ENCODE measurements around the gene UBAP2L. TPM values are rescaled to one million over a fixed set of nuclear protein-coding genes. Genes with fewer than 3 reads are reported as not detected.

UBAP2L gene
- total and polyA plus RNA-seq, 9 of the 15 experiments (the other 6 are each of a cell fraction or from before 2014, with no cell fraction given), result 75.0 to 245 (median 119) TPM

GRCh38 chr1:154179946-154180687 lies 40.6 kb upstream of the UBAP2L start:
- ChIA-PET CTCF (ENCODE audit: low intra/inter-chr PET ratio) (no interaction called here), POLR2A (interaction anchor here (1.1 to 3.9 kb wide), 7 partner anchors 9 to 189 kb away, joined by 3 to 22 read pairs (median 4); partner anchors contain the start of gene RPS27)
- peaks cover 28 to 43% of the 10 kb centered on the region in 2 experiments for H3K4me1 ChIP-seq (replicated peaks in 1 of 2; ENCODE audit: control insufficient read depth in 2 of 2, insufficient read depth in 2 of 2, low read length in 2 of 2)
- H3K9me1 ChIP-seq (ENCODE audit: control insufficient read depth, insufficient read depth, low read length), result no peaks in the 10 kb centered on the region
- H3K4me2 ChIP-seq (ENCODE audit: insufficient read depth, low read length), result peak overlapping the region; percentile 94
- in situ Hi-C loops (cut with MboI) (no loop called here), intact Hi-C loops (cut with micrococcal nuclease) (loop anchor here (5.0 kb wide), 2 partner anchors 33 to 188 kb away; partner anchors contain the start of gene RPS27)
- peak overlapping the region; percentile 17; the same call in 1 of the 2 replicates for H3K4me3 ChIP-seq
- peaks cover 79% of the 10 kb centered on the region for H3K79me2 ChIP-seq (ENCODE audit: control insufficient read depth, insufficient read depth, low read length)
- H2AFZ ChIP-seq (ENCODE audit: low read depth, low read length), result no peak overlapping the region
- TF ChIP-seq GATA2 (CRISPR knock-in tag; IDR thresholded peaks at IDR 0.05) (0 out of 2 replicates have a peak, but pooled peaks have one; percentile 11), ZEB2 (IDR thresholded peaks at IDR 0.05) (0 out of 2 replicates have a peak, but pooled peaks have one; percentile 26), ZNF24 (IDR thresholded peaks at IDR 0.05) (peak; percentile 66; the same call in 1 of the 2 replicates), ZBTB34 (CRISPR knock-in tag; IDR thresholded peaks at IDR 0.05) (no peak), CTBP1 (IDR thresholded peaks at IDR 0.05; ENCODE audit: borderline replicate concordance) (peak; percentile 40; the same call in 1 of the 2 replicates), VEZF1 (CRISPR knock-in tag; IDR thresholded peaks at IDR 0.05) (no peak), NCOA2 (IDR thresholded peaks at IDR 0.05; ENCODE audit: partially characterized antibody in 2 of 2) (no peak), SPI1 (IDR thresholded peaks at IDR 0.05; ENCODE audit: borderline replicate concordance, low read depth, low read length) (peak; percentile 85), RBFOX2 (IDR thresholded peaks at IDR 0.05; ENCODE audit: low read depth, low read length) (0 out of 2 replicates have a peak, but pooled peaks have one; percentile 32), ZNF512 (tag; IDR thresholded peaks at IDR 0.05) (0 out of 2 replicates have a peak, but pooled peaks have one; percentile 26), TEAD4 (IDR thresholded peaks at IDR 0.05; ENCODE audit: low read length) (0 out of 2 replicates have a peak, but pooled peaks have one; percentile 22), TEAD4 (CRISPR knock-in tag; IDR thresholded peaks at IDR 0.05; ENCODE audit: borderline replicate concordance) (no peak), NR2C1 (IDR thresholded peaks at IDR 0.05) (peak; percentile 60), NR2C1 (tag; IDR thresholded peaks at IDR 0.05) (no peak), RB1 (IDR thresholded peaks at IDR 0.05; ENCODE audit: low read depth) (0 out of 2 replicates have a peak, but pooled peaks have one; percentile 16), PHTF2 (CRISPR knock-in tag; IDR thresholded peaks at IDR 0.05) (no peak)
- no peaks in the 10 kb centered on the region for H3K27me3 ChIP-seq (ENCODE audit: control insufficient read depth in 2 of 2, insufficient read depth in 2 of 2, low read length in 2 of 2)
- ATAC-seq, result no peak
- FAIRE-seq, result no peak
- no peaks in the 10 kb centered on the region; the same call in 1 of the 2 replicates for H3K9me3 ChIP-seq (replicated peaks; ENCODE audit: control insufficient read depth, insufficient read depth, low read depth, low read length)
- peaks cover 55% of the 10 kb centered on the region for H4K20me1 ChIP-seq (replicated peaks; ENCODE audit: control insufficient read depth, insufficient read depth, low read length)
- peak overlapping the region; percentile 65 for H3K27ac ChIP-seq (ENCODE audit: extremely low read depth, low read depth, low read length)
- 26% methylated on average over 3 of the region's 3 CpGs for WGBS (ENCODE audit: insufficient coverage, low coverage, missing lambda C conversion rate)
- peaks cover 60% of the 10 kb centered on the region for H3K36me3 ChIP-seq (ENCODE audit: control insufficient read depth, insufficient read depth, low read length)
- no TSS peak for BruUV-seq (replicated peaks)
- peak overlapping the region; percentile 39 to 46; a peak in 2 of 4 replicates for H3K9ac ChIP-seq (ENCODE audit: insufficient read depth in 1 of 2, low read depth in 2 of 2, low read length in 2 of 2)
- DNase-seq (ENCODE audit: extremely low read depth in 1 of 4, low spot score in 3 of 4), result no peak
